Caco-2 (cell line): Measurements from ENCODE around the gene CCT5. TPM values are rescaled to one million over a fixed set of nuclear protein-coding genes. Genes with fewer than 3 reads are reported as not detected.
A peak's percentile ranks its signal among the peaks of the same experiment; 100 is the strongest.

ENCODE experiments used
- Bru-seq: library from RNA; stranded (reverse); fragments of 400-500 nt; gene quantifications from one replicate; lab custom pipeline; 2021; lab: Mats Ljungman, UMichigan
- BruChase-seq, 2 experiments: library from RNA; stranded (reverse); fragments of 400-500 nt; gene quantifications; one replicate each; lab custom pipeline; 2021; lab: Mats Ljungman, UMichigan
- BruUV-seq: library from RNA; stranded (reverse); fragments of 400-500 nt; replicated peaks from 2 replicates; lab custom pipeline; 2021; lab: Mats Ljungman, UMichigan
- CTCF ChIA-PET: fragments of 300-600 bp; sonication (Branson Sonifier 250); formaldehyde crosslinking; loops from one replicate; lab custom pipeline; 2022; ENCODE audit warnings: antibody characterized with exemption; lab: Charles Lee
- POLR2A ChIA-PET: fragments of 300-600 bp; sonication (Branson Sonifier 250); formaldehyde crosslinking; loops from one replicate; lab custom pipeline; 2022; ENCODE audit warnings: antibody characterized with exemption; lab: Charles Lee
- DNase-seq, 2 experiments: peaks; one replicate each; pipeline versions ENCODE4 v3.0.0 to v3.0.0-alpha.2; 2020 to 2022
- H3K27me3 ChIP-seq: replicated peaks from 2 replicates; pipeline ENCODE4 v1.6.0; 2011; ENCODE audit warnings: low read length; ENCODE audit not compliant: control insufficient read depth, insufficient read depth
- H3K36me3 ChIP-seq: 2 replicates; pipeline ENCODE4 v1.5.1; 2011; ENCODE audit warnings: low read length; ENCODE audit not compliant: control insufficient read depth, insufficient read depth
- H3K4me1 ChIP-seq: fragments of 250-450 bp; sonication (Bioruptor Pico); 2 replicates; pipeline ENCODE4 v1.5.1; 2020; ENCODE audit warnings: mild to moderate bottlenecking
- H3K4me3 ChIP-seq: 2 replicates; pipeline ENCODE4 v1.5.1; 2011; ENCODE audit warnings: low read depth, mild to moderate bottlenecking, control low read depth, low read length
- H3K9me3 ChIP-seq: fragments of 250-450 bp; sonication (Bioruptor Pico); 2 replicates; pipeline ENCODE4 v1.5.1; 2020; ENCODE audit warnings: mild to moderate bottlenecking, moderate library complexity
- H3K27ac Mint-ChIP-seq: one replicate; pipeline ENCODE4 v1.8.0; 2022; ENCODE audit warnings: mixed read lengths; ENCODE audit not compliant: unreplicated experiment
- H3K27me3 Mint-ChIP-seq: one replicate; pipeline ENCODE4 v1.8.0; 2022; ENCODE audit warnings: mixed read lengths; ENCODE audit not compliant: insufficient read depth, unreplicated experiment
- H3K36me3 Mint-ChIP-seq: one replicate; pipeline ENCODE4 v1.8.0; 2022; ENCODE audit warnings: mild to moderate bottlenecking, mixed read lengths; ENCODE audit not compliant: insufficient read depth, unreplicated experiment
- H3K4me1 Mint-ChIP-seq: one replicate; pipeline ENCODE4 v1.8.0; 2022; ENCODE audit warnings: low read depth, mixed read lengths; ENCODE audit not compliant: unreplicated experiment
- H3K4me3 Mint-ChIP-seq: one replicate; pipeline ENCODE4 v1.8.0; 2022; ENCODE audit warnings: mild to moderate bottlenecking, moderate library complexity, mixed read lengths; ENCODE audit not compliant: unreplicated experiment
- H3K9me3 Mint-ChIP-seq: one replicate; pipeline ENCODE4 v1.8.0; 2022; ENCODE audit warnings: mixed read lengths; ENCODE audit not compliant: unreplicated experiment
- intact Hi-C: fragments of 100-400 bp; cut with micrococcal nuclease; formaldehyde crosslinking; loops from one replicate; pipeline ENCODE4 v1.10.0; 2022; ENCODE audit not compliant: unreplicated experiment
- long read RNA-seq: library from polyadenylated mRNA; stranded (forward); transcript quantifications from one replicate; pipeline ENCODE4 v2.0.0, GENCODE V29; 2022
- total RNA-seq: library from RNA; stranded (reverse); gene quantifications from 2 replicates; pipeline ENCODE4 v1.2.3, GENCODE V29; 2022
- TF ChIP-seq, protein P1 (sequence below), 2 experiments: fragments of 200-600 bp in 1 of 2; IDR thresholded peaks; 1 replicate in 1 of 2; 2 replicates in 1 of 2; pipeline versions ENCODE4 v1.5.1 to v1.8.0; 2011 to 2022; ENCODE audit warnings: antibody characterized with exemption in 1 of 2, control low read depth in 1 of 2, inconsistent platforms in 1 of 2, low read depth in 1 of 2, low read length in 1 of 2, mild to moderate bottlenecking in 1 of 2, moderate library complexity in 1 of 2; ENCODE audit not compliant: insufficient read depth in 1 of 2, severe bottlenecking in 1 of 2, unreplicated experiment in 1 of 2

The CCT5 gene
- total RNA-seq (462 and 480 TPM in 2 replicates), Bru-seq, nascent RNA (percentile 98 among the genes with signal in this experiment), BruChase-seq, experiment 1, labeled RNA remaining after a 2-hour chase (percentile 98 among the genes with signal in this experiment), BruChase-seq, experiment 2, labeled RNA remaining after a 6-hour chase (percentile 99 among the genes with signal in this experiment)
- long read RNA-seq, transcript CCT5-201 (11 exons, 3,675 nt): major isoform, 1,538 of 1,618 reads
- long read RNA-seq, partial matches to known transcripts: 51 of 1,618 reads
- long read RNA-seq, other reads (novel, unspliced or antisense): 22 of 1,618 reads

DNA sequence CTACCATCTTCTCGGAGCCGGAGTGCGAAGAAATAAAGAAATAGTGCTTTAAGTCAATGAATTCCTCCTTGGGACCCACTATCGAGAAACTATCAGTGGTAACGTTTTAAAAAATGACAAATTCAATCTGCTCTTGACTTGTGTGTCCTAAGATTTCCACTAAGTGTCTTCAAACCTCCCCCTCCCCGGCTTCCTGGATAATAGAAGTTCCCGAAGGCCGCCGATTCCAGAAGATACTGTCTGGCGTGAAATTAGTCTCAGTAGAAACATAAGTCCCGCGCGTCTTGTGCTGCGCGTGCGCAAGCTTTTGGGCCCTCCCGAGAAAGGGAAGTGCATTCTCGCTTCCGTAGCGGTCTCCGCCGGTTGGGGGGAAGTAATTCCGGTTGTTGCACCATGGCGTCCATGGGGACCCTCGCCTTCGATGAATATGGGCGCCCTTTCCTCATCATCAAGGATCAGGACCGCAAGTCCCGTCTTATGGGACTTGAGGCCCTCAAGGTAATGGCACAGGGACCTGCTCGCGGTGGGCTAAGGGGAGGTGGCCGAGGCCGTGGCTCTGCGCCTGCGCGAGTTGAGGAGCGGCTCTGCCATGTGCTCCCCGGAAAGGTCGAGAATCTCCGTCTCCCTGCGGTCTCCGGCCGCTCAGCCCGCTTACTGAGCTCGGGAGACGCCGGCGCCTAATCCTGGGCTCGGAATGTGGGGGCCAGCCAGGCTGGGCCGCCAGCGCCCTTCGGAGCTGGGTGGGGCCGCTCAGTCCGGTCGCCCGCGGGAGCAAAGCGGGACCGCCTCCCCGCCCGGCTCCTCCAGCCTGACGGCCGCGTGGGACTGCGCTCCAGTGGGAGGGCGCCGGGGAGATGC lies at the start of gene CCT5:
Gene CCT5 (plus strand): TSS at position 333 of the 858 bp plus-strand sequence. CDS start 61 bp downstream, at position 394.
- BruUV-seq: TSS peak; percentile 55
- Mint-ChIP-seq H3K4me1 (peaks cover 17% of the 10 kb centered on the region), H3K27me3 (no peaks in the 10 kb centered on the region), H3K9me3 (no peaks in the 10 kb centered on the region), H3K27ac (peak within 1 kb of the TSS; percentile 89), H3K4me3 (peak within 1 kb of the TSS; percentile 95), H3K36me3 (peaks cover 58% of the 10 kb centered on the region)
- intact Hi-C loops: loop anchor here (2.0 kb wide), 1 partner anchor 105 kb away; no protein-coding TSS in a partner anchor
- ChIA-PET CTCF (interaction anchor here (0.6 kb wide), 1 partner anchor 8 kb away, joined by 3 read pairs; no protein-coding TSS in a partner anchor), POLR2A (interaction anchor here (0.6 to 1.0 kb wide), 4 partner anchors 11 to 1017 kb away, joined by 3 to 7 read pairs (median 4); partner anchors contain the start of gene MARCHF6)
- DNase-seq: peak; percentile 92 to 94
- Histone ChIP-seq H3K9me3 (no peaks in the 10 kb centered on the region), H3K36me3 (peaks cover 2% of the 10 kb centered on the region; the same call in 1 of the 2 replicates), H3K4me1 (peaks cover 11% of the 10 kb centered on the region; the same call in 1 of the 2 replicates), H3K27me3 (no peaks in the 10 kb centered on the region), H3K4me3 (peak within 1 kb of the TSS; percentile 91)
- TF ChIP-seq, protein P1, sequence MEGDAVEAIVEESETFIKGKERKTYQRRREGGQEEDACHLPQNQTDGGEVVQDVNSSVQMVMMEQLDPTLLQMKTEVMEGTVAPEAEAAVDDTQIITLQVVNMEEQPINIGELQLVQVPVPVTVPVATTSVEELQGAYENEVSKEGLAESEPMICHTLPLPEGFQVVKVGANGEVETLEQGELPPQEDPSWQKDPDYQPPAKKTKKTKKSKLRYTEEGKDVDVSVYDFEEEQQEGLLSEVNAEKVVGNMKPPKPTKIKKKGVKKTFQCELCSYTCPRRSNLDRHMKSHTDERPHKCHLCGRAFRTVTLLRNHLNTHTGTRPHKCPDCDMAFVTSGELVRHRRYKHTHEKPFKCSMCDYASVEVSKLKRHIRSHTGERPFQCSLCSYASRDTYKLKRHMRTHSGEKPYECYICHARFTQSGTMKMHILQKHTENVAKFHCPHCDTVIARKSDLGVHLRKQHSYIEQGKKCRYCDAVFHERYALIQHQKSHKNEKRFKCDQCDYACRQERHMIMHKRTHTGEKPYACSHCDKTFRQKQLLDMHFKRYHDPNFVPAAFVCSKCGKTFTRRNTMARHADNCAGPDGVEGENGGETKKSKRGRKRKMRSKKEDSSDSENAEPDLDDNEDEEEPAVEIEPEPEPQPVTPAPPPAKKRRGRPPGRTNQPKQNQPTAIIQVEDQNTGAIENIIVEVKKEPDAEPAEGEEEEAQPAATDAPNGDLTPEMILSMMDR (IDR thresholded peaks at IDR 0.05; ENCODE audit: insufficient read depth in 1 of 2, low read depth in 1 of 2, low read length in 1 of 2, severe bottlenecking in 1 of 2, unreplicated experiment in 1 of 2): no peak

- H3K36me3 Mint-ChIP-seq: no peaks in the 10 kb centered on the region
- ChIA-PET POLR2A (no interaction called here), CTCF (no interaction called here)
- H3K4me3 Mint-ChIP-seq: no peak overlapping the region
- Histone ChIP-seq H3K27me3 (no peaks in the 10 kb centered on the region), H3K36me3 (no peaks in the 10 kb centered on the region), H3K4me1 (no peaks in the 10 kb centered on the region), H3K4me3 (no peak overlapping the region), H3K9me3 (0 out of 2 replicates have a peak, but pooled peaks cover 5% of the 10 kb centered on the region)
- BruUV-seq: no TSS peak
- H3K27ac Mint-ChIP-seq: no peak overlapping the region
- H3K27me3 Mint-ChIP-seq: no peaks in the 10 kb centered on the region
- peaks cover 20% of the 10 kb centered on the region for H3K9me3 Mint-ChIP-seq
- no peak for DNase-seq
- TF ChIP-seq, protein P1 (IDR thresholded peaks at IDR 0.05; ENCODE audit: insufficient read depth in 1 of 2, low read depth in 1 of 2, low read length in 1 of 2, severe bottlenecking in 1 of 2, unreplicated experiment in 1 of 2): no peak
- intact Hi-C loops: no loop called here
- peaks cover 7% of the 10 kb centered on the region for H3K4me1 Mint-ChIP-seq
These were observed 48.7 kb upstream of the CCT5 start for GRCh38 chr5:10201223-10201868.
